ENCODE results near the gene MYCBPAP.

Gene MYCBPAP

DNA sequence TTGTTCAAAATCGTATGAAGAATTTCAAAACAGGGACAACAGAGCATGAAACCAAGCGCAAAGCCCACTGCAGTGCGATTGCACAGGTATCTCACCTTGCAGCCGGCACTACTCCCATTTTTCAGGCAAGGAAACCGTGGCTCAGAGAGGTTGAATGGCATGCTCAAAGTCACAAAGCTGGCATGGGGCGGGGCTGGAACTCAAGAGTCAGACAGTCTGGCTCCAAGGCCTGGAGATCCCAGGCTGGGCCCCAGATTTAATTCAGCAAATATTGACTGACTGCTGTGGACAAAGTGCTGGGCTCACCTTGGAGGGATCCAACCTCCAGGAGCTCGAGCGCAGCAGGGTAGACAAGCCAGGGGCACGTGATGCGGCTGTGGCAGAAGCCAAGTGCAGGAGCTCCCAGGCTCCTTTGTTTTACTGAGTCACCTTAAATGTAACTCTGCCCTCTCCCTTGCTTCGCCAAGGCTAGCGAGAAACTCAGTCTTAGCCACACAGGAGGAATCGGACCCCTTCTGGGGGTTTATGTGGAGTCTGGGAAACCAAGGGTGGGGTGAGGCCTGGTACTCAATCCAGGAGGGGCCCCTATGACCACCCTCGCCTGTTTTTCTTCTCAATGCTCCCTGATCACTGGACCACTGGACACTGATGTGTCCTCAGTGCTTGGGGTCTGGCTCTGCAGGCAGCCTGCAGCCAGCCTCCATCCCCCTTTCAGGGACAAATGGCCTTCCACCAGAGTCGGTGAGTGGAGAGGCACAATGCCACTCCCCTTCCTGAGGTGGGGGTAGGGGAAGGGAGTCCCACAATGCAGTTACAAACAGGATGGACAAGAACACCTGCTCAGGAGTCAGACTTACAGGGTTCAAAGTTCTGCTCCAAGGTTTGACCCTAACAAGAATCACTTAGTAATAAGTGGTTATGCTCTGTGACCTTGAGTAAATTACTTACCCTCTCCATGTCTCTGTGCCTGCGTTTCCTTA lies 34.8 kb downstream of the MYCBPAP start:
- in situ Hi-C loops (cut with MboI; ENCODE audit: low pct_unique_long_range_greater_than_20kb, low sequenced_read_pairs) = no loop called here
- DNase-seq = no peak

GRCh38 chr17:50544516-50544915 lies 36.3 kb downstream of the MYCBPAP start:
- in situ Hi-C loops (cut with MboI; ENCODE audit: low pct_unique_long_range_greater_than_20kb, low sequenced_read_pairs) = no loop called here
- DNase-seq = no peak

- no peak for DNase-seq
- in situ Hi-C loops (cut with MboI; ENCODE audit: low pct_unique_long_range_greater_than_20kb, low sequenced_read_pairs) = no loop called here
These were observed 37.1 kb downstream of the MYCBPAP start for GRCh38 chr17:50545311-50545710.

GRCh38 chr17:50546701-50547034 lies 38.4 kb downstream of the MYCBPAP start:
- in situ Hi-C loops (cut with MboI; ENCODE audit: low pct_unique_long_range_greater_than_20kb, low sequenced_read_pairs) = no loop called here
- DNase-seq = no peak

DNA sequence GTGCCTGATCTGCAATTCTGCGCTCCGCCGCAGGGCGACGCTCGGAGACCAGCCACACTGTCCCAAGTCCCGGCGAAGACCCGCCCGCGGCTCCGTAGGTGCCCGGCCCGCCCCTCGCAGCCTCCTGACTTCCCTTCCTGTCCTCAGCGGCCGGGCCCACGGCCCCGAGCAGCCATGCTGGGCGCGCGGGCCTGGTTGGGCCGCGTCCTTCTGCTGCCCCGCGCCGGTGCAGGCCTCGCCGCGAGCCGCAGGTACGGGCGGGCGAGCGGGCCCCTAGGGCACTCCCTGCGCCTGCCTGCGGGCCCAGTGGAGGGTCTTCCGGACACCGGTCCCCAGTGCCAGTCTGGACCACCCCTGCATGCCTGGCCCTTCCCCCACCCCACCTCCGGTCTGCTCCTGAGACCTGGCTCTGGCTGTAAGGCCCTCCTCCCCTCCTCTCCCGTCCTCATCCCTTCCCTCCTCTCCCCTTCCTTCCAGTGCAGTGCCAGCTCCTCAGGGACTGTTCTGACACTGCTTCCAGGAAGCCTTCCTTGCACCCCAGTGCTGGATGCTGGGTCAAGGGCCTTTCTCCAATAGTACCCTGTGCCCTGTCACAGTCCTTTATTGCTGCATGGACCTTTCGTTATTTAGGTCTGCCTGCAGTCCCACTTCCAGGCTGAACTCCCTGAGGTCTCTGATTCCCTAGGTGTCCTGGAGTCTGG lies 38.9 kb downstream of the MYCBPAP start, which contains the start of gene SPATA20:
Gene SPATA20 (plus strand): TSS at position 140 of the 701 bp plus-strand sequence. CDS start 35 bp downstream, at position 175.
- in situ Hi-C loops (cut with MboI; ENCODE audit: low pct_unique_long_range_greater_than_20kb, low sequenced_read_pairs) = no loop called here
- peak; percentile 94 for DNase-seq

DNA sequence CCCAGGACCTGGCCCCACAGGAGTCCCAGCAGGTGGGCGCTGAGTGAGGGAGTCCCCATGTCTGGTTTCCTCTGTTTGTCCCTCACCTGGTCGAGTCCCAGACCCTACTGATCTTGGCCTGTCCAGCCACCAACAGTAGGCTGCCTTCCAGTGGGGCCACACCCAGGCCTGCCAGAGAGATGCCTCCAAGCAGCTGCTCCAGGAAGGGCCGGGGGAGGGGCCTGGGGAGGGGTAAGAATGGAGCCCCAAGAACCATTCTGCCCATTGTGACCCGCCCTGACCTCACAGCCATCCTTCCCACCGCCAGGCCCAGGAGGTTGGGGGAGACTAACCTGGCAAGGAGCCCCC lies 39.5 kb downstream of the MYCBPAP start:
- in situ Hi-C loops (cut with MboI; ENCODE audit: low pct_unique_long_range_greater_than_20kb, low sequenced_read_pairs) = no loop called here
- DNase-seq = no peak

DNA sequence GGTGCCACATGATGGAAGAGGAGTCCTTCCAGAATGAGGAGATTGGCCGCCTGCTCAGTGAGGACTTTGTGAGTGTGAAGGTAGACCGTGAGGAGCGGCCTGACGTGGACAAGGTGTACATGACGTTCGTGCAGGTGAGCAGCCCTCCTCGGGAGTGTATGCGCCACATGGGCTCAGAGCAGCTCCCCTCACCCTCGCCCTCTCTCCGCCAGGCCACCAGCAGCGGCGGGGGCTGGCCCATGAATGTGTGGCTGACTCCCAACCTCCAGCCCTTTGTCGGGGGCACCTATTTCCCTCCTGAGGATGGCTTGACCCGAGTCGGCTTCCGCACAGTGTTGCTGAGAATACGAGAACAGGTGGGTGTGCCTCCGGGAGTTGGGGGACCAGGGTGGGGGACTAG lies 40.6 kb downstream of the MYCBPAP start:
- in situ Hi-C loops (cut with MboI; ENCODE audit: low pct_unique_long_range_greater_than_20kb, low sequenced_read_pairs) = no loop called here

DNA sequence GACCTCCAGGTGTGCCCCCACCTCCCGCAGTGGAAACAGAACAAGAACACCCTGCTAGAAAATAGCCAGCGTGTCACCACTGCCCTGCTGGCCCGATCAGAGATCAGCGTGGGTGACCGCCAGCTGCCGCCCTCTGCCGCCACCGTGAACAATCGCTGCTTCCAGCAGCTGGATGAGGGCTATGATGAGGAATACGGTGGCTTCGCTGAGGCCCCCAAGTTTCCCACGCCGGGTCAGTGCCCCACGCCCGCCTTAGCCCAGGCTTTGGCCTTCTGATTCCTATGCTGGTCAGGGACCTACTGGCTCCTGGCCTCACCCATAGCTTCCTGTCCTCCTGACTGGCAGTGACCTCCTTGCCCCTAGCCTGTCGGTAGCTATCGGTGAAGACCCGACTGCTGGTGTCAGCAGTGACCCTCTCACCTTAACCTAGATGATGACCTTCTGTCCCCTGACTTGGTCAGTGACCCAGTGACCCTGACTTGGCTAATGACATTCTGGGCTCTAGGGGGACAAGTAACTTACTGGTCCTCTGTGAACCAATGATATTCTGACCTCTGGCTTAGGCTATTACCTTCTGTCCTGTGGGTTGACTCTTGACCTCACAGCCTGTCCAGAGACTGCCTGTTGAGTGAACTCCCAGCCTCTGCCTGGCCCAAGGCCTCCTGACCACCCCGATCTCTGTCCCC lies 41.2 kb downstream of the MYCBPAP start:
- DNase-seq = no peak
- in situ Hi-C loops (cut with MboI; ENCODE audit: low pct_unique_long_range_greater_than_20kb, low sequenced_read_pairs) = no loop called here

More for the DNA sequence above, 40.6 kb downstream of the MYCBPAP start:
- no peak for DNase-seq

- in situ Hi-C loops (cut with MboI; ENCODE audit: low pct_unique_long_range_greater_than_20kb, low sequenced_read_pairs) = no loop called here
- DNase-seq = no peak
These were observed 41.7 kb downstream of the MYCBPAP start for GRCh38 chr17:50549969-50550368.

DNA sequence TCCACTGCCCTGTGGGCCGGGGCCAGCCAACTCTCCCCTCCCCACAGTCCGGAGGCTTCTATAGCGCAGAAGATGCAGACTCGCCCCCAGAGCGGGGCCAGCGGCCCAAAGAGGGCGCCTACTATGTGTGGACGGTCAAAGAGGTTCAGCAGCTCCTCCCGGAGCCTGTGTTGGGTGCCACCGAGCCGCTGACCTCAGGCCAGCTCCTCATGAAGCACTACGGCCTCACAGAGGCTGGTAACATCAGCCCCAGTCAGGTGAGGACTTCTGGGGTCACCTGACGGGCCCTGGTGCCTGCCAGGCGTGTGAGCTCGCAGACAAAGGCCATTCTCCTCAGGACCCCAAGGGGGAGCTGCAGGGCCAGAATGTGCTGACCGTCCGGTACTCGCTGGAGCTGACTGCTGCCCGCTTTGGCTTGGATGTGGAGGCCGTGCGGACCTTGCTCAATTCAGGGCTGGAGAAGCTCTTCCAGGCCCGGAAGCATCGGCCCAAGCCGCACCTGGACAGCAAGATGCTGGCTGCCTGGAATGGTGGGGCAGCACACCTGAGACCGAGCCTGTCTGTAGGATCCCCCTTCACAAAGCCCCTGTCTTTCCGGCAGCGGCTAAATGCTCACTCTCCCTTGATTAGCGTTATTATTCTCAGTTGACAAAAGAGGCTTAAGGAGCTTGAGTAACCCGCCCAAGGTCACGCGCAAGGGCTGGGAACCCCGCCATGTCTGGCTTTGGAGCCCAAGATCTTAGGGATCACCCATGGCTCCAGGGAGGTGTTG lies 42.6 kb downstream of the MYCBPAP start:
- in situ Hi-C loops (cut with MboI; ENCODE audit: low pct_unique_long_range_greater_than_20kb, low sequenced_read_pairs) = no loop called here
- no peak for DNase-seq

GRCh38 chr17:50551433-50551815 lies 43.2 kb downstream of the MYCBPAP start:
- in situ Hi-C loops (cut with MboI; ENCODE audit: low pct_unique_long_range_greater_than_20kb, low sequenced_read_pairs) = no loop called here
- DNase-seq = no peak

GRCh38 chr17:50551884-50552283 lies 43.6 kb downstream of the MYCBPAP start:
- in situ Hi-C loops (cut with MboI; ENCODE audit: low pct_unique_long_range_greater_than_20kb, low sequenced_read_pairs) = no loop called here
- no peak for DNase-seq

GRCh38 chr17:50554201-50554600 lies 46.0 kb downstream of the MYCBPAP start:
- DNase-seq = no peak
- in situ Hi-C loops (cut with MboI; ENCODE audit: low pct_unique_long_range_greater_than_20kb, low sequenced_read_pairs) = no loop called here

DNA sequence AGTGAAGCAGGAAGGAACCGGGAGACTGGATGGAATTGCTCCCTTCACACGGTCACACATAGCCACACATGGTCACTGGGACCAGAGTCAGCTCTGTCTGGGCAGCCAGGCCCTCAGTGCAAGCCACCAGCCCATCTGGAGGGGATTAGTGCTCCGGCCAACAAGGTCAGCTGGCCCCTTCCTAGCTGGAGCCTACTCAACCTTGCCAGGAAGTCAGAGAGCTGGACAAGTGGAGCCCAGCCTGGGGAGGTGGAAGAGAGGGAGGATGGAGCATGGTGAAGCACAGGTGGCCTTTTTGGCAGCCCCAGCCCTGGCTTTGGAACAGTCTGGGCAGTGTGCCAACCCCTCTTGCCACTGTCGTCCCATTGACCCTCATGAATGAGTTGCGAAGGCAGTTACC lies 48.6 kb downstream of the MYCBPAP start:
- in situ Hi-C loops (cut with MboI; ENCODE audit: low pct_unique_long_range_greater_than_20kb, low sequenced_read_pairs) = no loop called here
- DNase-seq = no peak

DNA sequence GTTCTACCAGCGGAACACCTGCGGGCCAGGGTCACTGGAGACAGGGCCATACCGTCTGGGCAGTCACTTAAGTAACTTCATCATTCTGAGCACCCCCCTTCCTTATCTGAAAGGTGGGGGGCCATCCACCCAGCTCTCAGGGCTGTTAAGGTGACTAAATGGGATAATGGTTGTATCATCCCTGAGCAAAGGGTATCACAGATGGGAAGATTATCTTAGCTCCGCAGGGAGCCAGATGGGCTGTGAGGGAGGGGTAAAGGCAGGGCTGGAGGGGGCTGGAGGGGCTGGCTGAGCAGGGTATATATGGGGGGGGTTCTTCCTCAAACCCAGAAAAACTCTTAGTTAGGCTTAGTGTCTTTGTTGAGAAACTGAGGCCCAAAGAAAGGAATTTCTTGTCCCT lies 49.4 kb downstream of the MYCBPAP start:
- no peak for DNase-seq

DNA sequence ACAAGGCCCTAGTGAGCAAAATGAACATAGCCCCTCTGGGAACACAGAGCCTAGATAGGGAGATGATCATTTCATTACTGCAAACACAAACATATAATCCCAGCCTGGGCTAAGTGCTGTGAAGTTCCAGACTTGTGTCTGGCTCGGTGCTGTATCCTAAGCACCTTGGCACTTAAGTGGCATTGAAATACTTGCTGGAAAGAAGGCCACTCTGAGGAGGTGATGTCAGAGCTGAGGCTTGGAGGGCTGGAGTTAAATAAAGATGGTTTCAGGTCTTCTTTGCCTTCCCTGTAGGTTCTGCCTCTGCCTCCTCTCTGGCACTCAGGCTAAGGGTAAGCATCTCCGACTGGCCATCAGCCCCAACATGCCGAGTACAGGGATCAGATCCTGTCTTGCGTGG lies 49.9 kb downstream of the MYCBPAP start:
- in situ Hi-C loops (cut with MboI; ENCODE audit: low pct_unique_long_range_greater_than_20kb, low sequenced_read_pairs) = no loop called here
- no peak for DNase-seq

More for the DNA sequence above, 49.4 kb downstream of the MYCBPAP start:
- in situ Hi-C loops (cut with MboI; ENCODE audit: low pct_unique_long_range_greater_than_20kb, low sequenced_read_pairs) = no loop called here

GRCh38 chr17:50558581-50558940 lies 50.3 kb downstream of the MYCBPAP start:
- DNase-seq = no peak
- in situ Hi-C loops (cut with MboI; ENCODE audit: low pct_unique_long_range_greater_than_20kb, low sequenced_read_pairs) = no loop called here

DNA sequence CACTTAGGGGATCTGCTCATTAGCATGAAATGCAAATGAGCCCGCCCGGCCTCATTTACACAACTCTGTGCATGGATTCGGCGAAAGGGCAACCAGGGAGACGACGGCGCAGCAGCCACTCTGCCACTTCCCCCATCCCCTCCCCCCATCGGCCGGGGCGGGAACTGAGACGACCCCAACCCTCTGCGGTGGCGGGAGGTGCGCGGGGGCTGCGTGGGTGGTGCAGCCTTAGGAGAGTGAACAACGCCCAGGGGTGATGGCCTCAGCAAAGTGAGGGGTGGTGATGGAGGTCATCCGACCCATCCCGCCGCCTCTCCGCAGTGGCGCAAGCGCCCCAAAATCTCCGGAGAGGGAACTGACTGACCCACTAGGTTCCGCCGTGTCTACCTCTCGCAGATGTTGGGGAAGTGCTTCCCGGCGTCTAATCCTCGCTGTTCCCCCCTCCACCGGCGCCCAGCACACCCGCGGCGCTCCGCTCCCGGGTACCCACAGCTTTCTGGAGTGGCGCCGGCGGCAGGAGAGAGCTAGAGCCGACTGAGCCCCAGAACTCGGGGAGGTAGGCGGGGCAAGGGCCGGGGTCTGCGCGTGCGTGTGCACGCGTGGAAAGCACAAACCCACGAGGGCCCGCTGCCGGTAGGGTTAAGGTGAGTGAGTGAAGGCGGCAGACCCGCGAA lies 50.8 kb downstream of the MYCBPAP start:
- DNase-seq = no peak
- in situ Hi-C loops (cut with MboI; ENCODE audit: low pct_unique_long_range_greater_than_20kb, low sequenced_read_pairs) = no loop called here

- in situ Hi-C loops (cut with MboI; ENCODE audit: low pct_unique_long_range_greater_than_20kb, low sequenced_read_pairs) = no loop called here
- peak; percentile 75 for DNase-seq
These were observed 51.5 kb downstream of the MYCBPAP start for GRCh38 chr17:50559674-50560184.

Measured in KBM-7 (cell line).